GM12878 (cell line): Measurements from ENCODE around the gene PPP2R3A.
A peak's percentile ranks its signal among the peaks of the same experiment; 100 is the strongest.

Experiments
- CBFB ChIP-seq: IDR thresholded peaks from 2 replicates; pipeline ENCODE4 v1.6.1; 2016; ENCODE audit warnings: antibody characterized with exemption, low read depth
- EZH2 ChIP-seq: IDR thresholded peaks from 2 replicates; pipeline ENCODE4 v1.6.1; 2012; ENCODE audit warnings: low read depth, mild to moderate bottlenecking, control low read depth, inconsistent platforms, low read length, borderline replicate concordance; ENCODE audit not compliant: control insufficient read depth
- KAT2A ChIP-seq: conservative IDR thresholded peaks from 2 replicates; pipeline ENCODE4 v1.6.1; 2011; ENCODE audit warnings: low read depth, low read length; ENCODE audit not compliant: control insufficient read depth
- NRF1 ChIP-seq: conservative IDR thresholded peaks from 2 replicates; pipeline ENCODE4 v1.6.1; 2011; ENCODE audit warnings: mild to moderate bottlenecking, low read depth, low read length, improper control_type of control experiment
- POLR2A ChIP-seq: IDR thresholded peaks from 2 replicates; pipeline ENCODE4 v1.6.1; 2011; ENCODE audit warnings: low read depth, mild to moderate bottlenecking, low read length
- POLR2AphosphoS5 ChIP-seq: IDR thresholded peaks from 2 replicates; pipeline ENCODE4 v1.6.1; 2011; ENCODE audit warnings: mild to moderate bottlenecking, low read length, inconsistent platforms
- RAD51 ChIP-seq: fragments of 450-650 bp; IDR thresholded peaks from 2 replicates; pipeline ENCODE4 v1.6.1; 2016; ENCODE audit warnings: moderate library complexity, mild to moderate bottlenecking, inconsistent platforms
- RFX5 ChIP-seq: IDR thresholded peaks from 2 replicates; pipeline ENCODE4 v1.6.1; 2011; ENCODE audit warnings: low read depth, low read length, improper control_type of control experiment
- YY1 ChIP-seq: IDR thresholded peaks from 2 replicates; pipeline ENCODE4 v1.6.1; 2011; ENCODE audit warnings: low read depth, mild to moderate bottlenecking, low read length
- ZNF274 ChIP-seq: IDR thresholded peaks from one replicate; pipeline ENCODE4 v1.8.0; 2011; ENCODE audit not compliant: insufficient read length, insufficient read depth
- TF ChIP-seq, protein P1 (sequence below): fragments of 450-650 bp; IDR thresholded peaks from 2 replicates; pipeline ENCODE4 v1.6.1; 2017; ENCODE audit warnings: mild to moderate bottlenecking
- TF ChIP-seq, protein P2 (sequence below), 3 experiments: IDR thresholded peaks in 2 of 3; conservative IDR thresholded peaks in 1 of 3; 2 replicates each; pipeline ENCODE4 v1.5.1; 2011; ENCODE audit warnings: low read depth in 3 of 3, low read length in 3 of 3, mild to moderate bottlenecking in 3 of 3, control low read depth in 2 of 3, moderate library complexity in 2 of 3, inconsistent platforms in 1 of 3, mixed read lengths in 1 of 3; ENCODE audit not compliant: control insufficient read depth in 2 of 3, insufficient read depth in 1 of 3; ENCODE audit errors: extremely low read depth in 1 of 3

DNA sequence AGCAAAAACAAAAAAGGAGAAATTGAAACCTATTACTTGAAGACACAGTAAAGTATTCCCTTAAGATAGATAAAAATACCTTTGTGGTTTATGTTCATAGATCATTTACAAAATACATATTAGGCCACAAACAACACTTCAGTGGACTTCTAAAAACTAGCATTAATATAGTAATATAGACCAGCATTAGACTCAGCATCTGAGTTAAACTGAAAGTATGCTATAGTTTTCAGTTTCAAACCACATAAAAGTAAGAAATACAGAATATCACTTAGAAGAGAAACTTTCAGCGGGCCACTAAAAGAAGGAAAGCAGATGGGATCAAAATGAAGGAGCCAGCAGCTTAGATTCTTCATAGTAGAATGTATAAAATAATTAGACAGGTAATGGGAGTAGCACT lies 144.0 kb downstream of the PPP2R3A start:
- TF ChIP-seq ZNF274: no peak
- TF ChIP-seq, protein P1, sequence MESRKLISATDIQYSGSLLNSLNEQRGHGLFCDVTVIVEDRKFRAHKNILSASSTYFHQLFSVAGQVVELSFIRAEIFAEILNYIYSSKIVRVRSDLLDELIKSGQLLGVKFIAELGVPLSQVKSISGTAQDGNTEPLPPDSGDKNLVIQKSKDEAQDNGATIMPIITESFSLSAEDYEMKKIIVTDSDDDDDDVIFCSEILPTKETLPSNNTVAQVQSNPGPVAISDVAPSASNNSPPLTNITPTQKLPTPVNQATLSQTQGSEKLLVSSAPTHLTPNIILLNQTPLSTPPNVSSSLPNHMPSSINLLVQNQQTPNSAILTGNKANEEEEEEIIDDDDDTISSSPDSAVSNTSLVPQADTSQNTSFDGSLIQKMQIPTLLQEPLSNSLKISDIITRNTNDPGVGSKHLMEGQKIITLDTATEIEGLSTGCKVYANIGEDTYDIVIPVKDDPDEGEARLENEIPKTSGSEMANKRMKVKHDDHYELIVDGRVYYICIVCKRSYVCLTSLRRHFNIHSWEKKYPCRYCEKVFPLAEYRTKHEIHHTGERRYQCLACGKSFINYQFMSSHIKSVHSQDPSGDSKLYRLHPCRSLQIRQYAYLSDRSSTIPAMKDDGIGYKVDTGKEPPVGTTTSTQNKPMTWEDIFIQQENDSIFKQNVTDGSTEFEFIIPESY: no peak
- TF ChIP-seq YY1: no peak
- TF ChIP-seq, protein P2, sequence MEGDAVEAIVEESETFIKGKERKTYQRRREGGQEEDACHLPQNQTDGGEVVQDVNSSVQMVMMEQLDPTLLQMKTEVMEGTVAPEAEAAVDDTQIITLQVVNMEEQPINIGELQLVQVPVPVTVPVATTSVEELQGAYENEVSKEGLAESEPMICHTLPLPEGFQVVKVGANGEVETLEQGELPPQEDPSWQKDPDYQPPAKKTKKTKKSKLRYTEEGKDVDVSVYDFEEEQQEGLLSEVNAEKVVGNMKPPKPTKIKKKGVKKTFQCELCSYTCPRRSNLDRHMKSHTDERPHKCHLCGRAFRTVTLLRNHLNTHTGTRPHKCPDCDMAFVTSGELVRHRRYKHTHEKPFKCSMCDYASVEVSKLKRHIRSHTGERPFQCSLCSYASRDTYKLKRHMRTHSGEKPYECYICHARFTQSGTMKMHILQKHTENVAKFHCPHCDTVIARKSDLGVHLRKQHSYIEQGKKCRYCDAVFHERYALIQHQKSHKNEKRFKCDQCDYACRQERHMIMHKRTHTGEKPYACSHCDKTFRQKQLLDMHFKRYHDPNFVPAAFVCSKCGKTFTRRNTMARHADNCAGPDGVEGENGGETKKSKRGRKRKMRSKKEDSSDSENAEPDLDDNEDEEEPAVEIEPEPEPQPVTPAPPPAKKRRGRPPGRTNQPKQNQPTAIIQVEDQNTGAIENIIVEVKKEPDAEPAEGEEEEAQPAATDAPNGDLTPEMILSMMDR (IDR thresholded peaks at IDR 0.05 in 2 of 3, conservative IDR thresholded peaks at IDR 0.05 in 1 of 3; ENCODE audit: control insufficient read depth in 2 of 3, extremely low read depth in 1 of 3, insufficient read depth in 1 of 3, low read depth in 3 of 3, low read length in 3 of 3): no peak
- no peak for TF ChIP-seq NRF1
- TF ChIP-seq CBFB: 0 out of 2 replicates have a peak, but pooled peaks have one; percentile 63
- no peak for TF ChIP-seq POLR2AphosphoS5
- TF ChIP-seq RFX5: no peak
- no peak for TF ChIP-seq POLR2A
- no peak for TF ChIP-seq KAT2A
- TF ChIP-seq RAD51: no peak
- TF ChIP-seq EZH2: no peak
